ENCODE data around the gene E2F1.
A peak's percentile ranks its signal among the peaks of the same experiment; 100 is the strongest.
"Not testable (repeated sequence)": the region's sequence is repeated elsewhere in the genome, so short reads cannot be mapped to it uniquely, and the experiment has no call there.

Gene E2F1

DNA sequence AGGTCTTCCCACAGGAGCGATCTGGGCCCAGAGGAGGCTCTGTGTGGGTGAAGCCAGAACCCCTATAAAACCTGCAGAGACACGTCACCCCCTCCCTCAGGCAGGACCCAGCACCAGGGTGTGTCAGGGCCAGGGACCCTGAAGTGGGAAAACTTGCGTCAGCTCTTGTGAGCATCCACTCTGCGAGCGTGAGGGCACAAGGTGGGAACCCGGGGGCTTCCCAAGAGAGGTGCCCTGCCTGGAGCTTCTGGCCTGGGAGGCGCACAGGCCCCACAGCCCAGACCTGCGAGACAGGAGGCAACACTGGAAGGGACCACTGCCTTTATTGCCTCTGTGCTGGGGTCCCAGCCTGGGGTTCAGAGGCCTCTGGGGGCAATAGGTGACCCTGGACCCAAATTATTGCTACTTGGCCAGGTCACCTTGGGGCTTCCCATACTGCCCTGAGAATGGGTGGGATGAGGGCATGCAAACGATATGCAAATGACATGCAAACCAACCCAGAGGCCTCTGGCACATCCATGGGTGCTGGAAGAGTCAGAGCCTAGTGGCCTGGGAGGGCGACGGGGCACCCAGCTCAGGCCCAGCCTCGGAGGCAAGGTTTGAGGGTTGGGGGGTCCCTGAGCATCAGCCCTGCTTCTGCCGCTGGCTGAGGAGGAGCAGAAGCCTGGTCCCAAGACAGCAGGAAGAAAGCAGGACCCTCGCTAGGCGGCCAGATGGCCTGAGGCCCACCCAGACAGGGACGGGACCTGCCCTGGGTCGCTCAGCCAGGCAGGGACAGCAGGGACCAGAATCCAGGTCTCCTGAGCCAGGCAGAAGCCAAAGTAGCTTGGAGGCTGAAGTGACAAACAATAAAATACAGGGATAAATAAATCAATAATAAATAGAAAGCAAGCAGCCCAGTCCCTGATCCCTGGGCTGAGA, 29.1 kb downstream of the E2F1 start:
- DNase-seq, result no peak

DNA sequence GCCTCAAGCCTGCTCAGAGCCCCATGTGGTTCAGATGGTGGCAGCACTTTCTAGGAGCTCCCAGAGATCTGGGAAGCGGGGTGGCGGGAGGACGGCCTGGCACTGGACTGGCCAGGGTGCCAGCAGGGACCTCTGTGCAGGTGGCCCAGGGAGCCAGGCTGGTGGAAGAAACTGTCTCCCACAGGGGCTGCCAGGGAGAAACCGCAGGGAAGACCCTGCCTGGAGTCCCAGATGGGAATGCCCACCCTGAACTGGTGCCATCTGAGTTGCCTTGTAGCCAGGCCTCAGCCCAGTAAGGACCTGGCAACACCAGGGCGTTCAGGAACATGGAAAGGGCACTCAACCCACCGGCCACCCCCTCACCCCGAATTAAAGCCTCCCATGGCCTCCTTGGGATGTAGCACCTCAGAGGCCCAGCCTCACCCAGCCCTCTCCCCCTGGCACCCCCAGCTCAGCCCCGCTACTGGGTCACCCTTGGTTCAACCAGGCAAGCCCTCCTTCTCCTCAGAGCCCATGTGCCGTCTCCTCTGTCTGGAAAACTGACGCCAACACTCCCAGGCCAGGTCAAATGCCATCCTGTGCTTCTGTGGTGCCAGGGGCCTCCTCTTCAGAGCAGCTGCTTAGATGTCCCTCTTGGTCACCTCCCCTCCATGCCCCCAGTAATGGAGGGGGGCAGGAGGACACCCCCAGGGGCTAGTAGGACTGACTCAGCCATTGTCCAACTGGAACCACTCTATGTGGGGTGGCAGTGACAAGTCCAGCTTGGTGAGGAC, 30.0 kb downstream of the E2F1 start:
- no peak for DNase-seq

DNA sequence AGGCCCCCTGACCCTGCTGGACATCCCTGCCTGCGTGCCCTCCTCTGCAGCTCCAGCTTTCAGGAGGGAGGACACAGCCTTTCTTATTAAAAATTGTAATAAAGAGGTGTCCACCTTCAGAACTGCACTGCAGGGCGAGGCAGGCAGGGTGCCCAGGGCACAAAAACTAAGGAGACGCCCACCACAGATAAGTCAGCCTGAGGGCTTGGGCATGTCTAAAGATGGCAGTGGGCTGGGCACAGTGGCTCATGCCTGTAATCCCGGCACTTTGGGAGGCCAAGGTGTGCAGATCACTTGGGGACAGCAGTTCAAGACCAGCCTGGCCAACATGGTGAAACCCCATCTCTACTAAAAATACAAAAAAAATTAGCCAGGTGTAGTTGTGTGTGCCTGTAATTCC, 31.0 kb downstream of the E2F1 start:
- DNase-seq, result no peak

DNA sequence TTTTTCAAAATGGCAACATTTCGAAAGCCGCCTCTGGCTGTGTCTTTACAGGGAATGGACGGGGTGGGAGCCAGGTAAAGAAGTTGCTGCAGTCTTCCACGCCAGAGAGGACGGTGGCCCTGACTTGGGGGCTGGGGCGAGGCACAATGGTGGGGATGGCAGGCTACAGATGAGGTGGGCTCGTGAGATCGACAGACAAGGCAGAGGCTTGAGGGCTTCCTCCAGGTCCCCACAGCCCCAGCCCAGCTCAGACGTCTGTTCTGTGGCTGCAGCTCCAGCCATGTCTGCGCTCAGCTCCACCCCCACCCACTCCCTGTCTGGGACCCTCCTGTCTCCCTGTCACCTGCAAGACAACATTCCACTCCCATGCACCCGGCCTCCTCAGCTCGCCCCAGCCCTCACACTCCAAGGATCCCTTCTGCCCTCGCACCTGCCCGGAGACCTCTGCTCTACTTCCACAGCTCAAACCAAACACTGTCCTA, 31.5 kb downstream of the E2F1 start:
- no peak for DNase-seq

DNA sequence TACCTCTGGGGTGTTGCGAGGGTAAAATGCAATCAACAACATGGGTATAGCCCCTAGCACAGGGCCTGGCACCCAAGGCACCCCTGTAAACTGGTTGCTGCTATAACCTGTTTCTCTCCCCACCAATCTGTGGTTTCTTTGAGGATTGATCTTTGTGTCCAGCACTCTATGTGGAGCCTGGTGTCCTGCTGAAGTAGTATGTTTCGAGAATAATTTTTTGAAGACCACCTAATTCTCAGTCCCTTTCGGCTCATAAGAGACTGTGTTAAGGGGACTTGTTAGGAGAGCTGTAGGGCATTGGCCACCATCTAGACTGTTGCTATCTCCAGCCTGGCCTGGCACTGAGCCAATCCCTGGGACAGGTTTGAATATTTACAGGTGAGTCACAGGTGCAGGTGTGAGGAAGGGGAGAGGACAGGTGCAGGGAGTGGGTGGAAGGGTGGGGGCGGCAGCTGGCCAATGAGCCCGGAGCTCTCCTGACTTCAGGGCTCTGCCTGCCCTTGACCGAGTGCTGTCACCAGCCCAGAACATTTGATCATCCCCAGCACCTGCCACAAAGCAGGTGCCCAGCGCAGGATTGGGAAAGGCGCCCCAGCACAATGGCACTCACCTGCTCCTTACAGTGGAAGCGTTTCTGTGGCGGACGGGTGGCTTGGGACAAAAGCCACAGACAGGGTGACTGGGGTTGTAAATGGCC, 32.1 kb downstream of the E2F1 start:
- no peak for DNase-seq

DNA sequence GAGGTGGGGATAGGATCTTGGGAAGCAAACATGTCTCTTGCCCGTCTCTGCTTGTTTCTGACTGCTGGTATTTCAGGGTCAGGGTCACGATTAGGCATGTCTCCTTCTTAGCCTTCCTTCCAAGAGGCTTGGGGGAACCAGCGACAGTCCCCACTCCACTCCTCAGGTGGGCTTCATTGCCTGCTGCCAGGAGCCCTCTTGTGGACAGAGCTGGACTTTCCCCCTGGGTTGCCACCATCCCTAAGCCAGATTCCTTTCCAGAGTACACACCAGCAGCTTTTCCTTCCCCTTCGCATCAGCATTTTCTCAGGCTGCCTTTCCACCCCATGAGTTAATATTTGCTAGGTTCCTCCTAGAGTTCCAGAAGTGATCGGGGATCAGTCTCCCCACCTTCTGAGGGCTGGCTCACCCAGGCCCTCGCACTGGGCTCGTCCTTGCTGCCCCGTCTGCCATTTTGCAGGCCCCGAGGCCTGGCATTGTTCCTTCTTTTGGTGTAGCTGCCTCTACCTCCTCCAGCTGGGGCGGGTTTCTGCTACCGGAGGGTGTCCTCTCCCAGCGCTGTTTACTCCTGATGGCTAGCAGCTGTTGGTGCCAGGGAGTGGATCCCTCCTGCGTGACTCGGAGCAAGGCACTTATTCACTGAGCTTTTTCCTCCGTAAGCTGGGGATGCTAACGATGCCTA, 32.8 kb downstream of the E2F1 start:
- peak; percentile 26 for DNase-seq

DNA sequence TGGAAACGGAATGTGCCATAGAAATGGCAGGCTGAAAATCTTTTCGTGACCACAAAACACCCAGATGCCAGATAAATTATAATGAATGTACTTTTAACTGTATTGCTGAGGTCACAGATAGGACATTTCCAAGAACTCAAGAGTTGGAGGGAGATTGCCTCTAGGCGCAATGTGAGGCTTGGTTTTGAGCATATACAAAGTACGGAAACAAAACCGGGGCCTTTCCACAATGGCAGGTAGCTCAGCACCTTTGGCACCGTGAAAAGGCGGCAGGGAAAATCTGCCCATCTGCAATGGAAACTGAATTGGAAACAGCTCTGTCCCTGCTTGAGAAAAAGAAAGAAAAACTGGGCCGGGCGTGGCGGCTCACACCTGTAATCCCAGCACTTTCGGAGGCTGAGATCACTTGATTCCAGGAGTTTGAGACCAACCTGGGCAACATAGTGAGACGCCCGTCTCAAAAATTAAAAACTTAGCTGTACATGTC, 34.6 kb downstream of the E2F1 start:
- no peak for DNase-seq

DNA sequence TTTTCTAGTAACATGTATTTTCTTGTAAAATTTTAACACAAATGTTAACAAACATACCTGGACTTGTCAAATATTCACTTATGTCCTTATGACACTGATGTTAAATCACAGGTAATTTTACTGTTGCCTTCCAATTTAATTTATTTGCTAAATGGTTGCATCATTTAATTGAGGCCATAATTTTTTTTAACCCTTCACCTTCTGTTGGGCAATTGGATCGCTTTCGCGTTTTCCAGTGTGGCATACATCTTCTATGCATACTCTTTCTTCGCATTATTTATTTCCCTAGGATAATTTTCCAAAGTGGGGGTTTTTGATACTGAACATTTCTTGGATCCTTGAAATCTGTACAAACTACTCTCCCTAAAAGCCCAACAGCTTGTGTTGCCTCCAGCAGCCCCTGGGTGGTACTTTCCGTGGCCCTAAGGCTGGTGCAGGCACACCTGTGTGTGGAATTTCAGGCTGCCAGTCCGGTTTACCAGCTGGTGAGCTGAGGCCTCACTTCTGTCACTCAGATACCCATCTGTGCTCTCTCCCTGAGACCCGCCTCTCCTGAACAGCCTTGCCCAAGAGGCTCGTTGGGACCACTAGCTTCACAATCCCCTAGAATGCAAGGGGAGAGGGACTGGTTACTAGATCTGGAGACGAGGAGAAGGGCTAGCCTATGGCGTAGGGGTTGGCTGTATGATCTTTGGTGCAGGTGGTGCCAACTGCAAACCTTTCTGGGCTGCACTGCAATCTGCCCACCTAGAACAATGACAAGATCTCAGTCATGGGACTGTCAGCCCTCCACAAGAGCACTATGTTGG, 35.2 kb downstream of the E2F1 start:
- DNase-seq, result no peak

DNA sequence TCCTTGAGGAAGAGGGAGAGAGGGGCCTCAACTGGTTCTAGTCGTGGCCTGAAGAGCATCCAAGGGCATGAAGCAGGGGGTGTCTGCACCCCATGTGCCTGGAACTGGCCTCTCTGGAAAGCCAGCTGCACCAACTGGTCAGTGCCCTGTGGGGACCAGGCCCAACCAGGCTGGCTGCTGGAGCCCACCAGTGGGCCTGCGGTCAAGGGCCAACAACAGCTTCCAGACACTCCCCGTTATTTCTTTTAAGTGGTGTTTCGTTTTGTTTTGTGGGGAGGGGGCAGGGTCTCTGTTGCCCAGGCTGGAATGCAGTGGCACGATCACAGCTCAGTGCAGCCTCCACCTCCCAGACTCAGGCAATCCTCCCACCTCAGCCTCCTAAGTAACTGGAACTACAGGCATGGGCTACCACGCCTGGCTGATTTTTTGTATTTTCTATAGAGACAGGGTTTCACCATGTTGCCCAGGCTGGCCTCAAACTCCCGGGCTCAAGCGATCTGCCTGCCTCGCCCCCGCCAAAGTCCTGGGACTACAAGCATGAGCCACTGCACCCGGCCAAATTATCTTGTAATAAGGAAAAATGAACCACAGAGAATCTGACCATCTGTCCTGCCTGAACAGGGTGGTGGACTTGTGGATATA, 36.0 kb downstream of the E2F1 start:
- DNase-seq, result no peak

DNA sequence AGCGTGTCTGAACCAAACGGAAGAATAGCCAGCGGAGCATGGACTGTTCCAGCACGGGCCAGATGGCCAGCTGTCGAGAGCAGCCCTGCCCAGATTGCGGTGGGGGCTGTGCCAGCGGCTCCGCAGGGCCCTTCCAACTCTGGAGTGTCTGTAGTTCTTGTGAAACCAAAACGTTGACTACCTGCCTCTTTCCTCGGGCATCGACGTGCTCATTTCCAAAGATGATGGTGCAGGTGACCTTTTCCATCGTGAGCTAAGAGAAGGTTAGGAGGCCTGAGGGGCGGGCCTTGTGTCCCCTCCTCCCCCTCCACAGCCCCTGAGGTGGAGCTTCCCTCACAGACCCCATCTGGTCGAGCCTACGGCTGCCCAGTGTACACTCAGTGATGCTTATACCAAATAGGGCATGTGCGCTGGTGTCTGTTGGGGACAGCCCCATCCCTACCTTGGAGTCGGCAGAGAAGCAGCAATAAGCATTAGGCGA, 36.9 kb downstream of the E2F1 start:
- DNase-seq, result no peak

DNA sequence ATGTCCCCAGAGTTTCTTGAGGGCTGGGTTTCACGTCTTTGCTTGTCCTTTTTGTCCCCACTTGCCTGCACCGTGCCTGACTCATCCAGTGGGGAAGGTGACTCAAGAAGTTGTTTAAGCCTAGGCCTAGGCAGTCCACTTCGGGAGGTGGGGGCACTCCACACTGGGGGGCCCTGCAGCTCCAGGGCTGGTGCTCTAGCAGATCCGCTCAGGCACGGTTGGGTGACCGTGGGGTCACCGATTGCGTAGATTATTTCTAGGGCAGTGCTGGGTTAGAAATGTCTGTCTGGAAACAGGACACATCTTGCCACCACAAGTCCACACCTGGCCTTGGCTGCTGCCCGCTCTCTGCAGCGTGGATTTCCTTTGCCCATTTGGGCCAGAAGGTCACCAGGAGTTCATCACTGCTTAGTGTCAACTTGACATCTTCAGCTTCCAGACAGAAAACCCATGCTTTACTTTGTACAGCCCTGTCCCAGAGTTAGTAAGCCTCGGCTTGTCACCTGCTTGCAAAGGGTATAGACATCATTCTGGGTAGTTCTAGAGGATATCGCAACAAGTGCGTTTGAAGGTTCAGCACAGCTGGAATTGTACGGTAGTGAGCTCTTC, 37.7 kb downstream of the E2F1 start:
- DNase-seq, result no peak

DNA sequence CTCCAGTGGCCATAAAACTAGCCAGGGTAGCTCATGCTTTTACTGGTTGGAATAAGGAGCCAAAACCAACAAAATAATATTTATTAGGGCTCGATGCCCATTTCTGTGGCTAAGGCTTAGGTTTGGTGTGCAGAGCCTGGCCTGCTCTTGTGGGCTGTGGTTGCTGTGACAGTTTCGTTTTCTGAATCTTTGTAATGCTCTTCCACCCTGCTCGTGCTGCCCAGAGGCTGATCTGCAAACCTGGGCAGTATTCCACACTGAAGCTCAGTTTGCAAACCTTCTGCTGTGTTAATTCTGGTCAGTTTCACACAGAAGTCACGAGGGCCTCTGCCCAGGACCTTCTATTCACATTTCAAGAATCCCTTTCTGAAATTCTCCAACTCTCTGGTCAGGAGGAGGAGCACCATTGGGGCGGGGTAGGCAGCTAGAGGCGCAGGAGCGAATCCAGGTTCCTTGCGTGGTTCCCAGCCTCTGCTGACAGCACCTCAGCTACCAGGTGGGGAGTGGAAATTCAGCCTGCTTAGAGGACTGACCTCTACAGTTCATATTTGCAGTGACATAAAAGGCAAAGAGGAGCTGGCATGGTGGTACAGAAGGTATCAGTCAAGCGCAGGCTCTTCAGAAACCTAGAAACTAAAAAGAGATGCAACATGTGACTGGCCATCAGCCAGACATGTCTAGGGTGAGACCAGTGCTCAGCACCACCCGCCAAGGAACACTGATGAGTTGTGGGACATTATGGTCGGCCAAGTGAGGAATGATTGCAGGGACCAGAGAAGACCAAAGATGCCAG, 38.4 kb downstream of the E2F1 start:
- no peak for DNase-seq

DNA sequence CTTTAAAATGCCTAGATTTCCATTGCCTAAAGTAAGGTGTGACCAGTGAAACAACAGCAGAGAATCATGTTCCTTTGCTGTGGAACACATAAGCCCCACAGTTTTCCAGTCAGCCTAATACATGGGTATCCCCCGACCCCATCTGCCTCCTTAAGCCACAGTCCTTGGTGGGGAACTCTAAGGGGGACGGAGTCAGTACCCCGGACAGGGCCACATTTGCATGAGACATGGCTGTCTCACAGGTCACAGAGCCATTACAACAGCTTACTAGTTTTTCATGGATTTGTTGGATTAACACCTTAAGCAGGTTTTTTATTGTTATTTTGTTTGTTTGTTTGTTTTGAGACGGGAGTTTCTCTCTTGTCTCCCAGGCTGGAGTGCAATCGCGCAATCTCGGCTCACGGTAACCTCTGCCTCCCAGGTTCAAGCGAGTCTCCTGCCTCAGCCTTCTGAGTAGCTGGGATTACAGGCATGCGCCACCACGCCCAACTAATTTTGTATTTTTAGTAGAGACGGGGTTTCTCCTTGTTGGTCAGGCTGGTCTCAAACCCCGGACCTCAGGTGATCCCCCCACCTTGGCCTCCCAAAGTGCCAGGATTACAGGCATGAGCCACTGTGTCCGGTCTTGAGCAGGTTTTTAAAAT, 39.1 kb downstream of the E2F1 start:
- DNase-seq, result not testable (repeated sequence)

DNA sequence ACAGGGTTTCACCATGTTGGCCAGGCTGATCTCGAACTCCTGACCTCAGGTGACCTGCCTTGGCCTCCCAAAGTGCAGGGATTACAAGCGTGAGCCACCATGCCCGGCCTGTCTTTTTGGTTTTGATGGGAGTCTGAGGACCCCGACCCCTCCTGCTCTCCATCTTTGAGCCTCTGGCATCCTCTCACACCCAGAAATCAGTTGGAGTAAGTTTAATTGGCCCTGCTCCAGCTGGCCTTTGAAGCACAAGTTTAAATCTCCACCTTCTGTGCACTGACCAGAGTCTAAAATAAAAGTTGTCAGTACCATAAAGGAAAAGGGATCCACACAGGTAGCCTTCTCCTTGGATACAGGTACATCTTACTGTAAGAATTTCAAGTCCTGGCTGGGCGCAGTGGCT, 40.0 kb downstream of the E2F1 start:
- DNase-seq, result no peak

DNA sequence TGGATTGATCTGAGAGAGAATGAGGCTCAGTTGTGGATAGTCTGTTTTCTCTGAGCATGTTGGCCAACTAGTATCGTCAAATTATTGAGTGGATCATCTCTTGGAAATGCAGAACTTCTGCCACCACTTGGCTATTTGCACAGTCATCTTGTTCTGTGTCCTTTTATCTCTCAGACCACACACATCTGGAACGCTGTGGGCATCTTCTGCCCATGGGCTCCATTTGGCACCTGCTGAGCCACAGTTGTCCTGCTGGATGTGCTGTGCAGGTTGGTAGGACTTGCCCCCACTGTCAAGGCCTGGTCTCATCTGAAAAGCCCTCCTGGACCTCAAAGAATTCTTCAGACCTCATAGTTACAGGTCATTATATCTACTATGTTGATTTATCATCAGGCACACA, 40.8 kb downstream of the E2F1 start:
- no peak for DNase-seq

DNA sequence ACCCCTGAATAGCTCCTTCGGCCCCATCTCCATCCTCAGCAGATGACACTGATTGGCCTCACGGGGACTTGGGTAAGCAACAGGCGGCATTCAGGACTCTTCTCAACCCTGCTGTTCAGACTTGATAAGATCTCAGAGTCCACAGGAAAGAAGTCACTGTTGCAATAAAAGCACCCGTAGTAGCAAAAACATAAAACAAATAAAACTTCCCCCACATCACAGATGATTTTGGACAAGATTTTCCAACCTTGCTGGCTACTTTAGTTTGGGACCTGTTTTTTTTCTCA, 41.2 kb downstream of the E2F1 start:
- no peak for DNase-seq

DNA sequence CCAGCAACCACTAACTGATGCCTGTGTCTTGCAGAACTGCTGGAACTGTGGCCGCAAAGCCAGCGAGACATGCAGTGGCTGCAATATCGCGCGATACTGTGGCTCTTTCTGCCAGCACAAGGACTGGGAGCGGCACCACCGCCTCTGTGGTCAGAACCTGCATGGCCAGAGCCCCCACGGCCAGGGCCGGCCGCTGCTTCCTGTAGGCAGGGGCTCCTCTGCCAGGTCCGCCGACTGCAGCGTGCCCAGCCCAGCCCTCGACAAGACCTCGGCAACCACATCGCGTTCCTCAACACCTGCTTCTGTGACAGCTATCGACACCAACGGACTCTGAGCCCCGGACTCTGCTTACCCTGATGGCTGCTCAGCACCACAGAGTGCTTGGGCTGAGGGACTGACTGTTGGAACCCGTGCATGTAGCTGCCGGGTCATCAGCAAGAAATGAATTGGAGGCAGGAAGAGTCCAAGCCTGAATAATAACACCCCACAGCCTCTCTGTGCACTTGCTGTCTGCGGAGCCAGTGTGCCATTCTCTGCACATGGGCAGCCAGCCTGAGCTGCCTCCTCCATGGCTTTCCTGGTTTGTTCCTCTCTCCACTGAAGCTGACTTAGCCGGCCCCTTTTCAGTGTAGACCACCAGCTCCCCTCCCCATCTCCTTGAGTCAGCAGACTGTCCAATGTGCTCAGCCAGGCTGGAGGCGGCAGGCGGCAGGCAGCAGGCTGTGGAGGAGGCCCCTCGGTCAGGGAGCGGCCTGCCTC, 41.7 kb downstream of the E2F1 start:
- no peak for DNase-seq

DNA sequence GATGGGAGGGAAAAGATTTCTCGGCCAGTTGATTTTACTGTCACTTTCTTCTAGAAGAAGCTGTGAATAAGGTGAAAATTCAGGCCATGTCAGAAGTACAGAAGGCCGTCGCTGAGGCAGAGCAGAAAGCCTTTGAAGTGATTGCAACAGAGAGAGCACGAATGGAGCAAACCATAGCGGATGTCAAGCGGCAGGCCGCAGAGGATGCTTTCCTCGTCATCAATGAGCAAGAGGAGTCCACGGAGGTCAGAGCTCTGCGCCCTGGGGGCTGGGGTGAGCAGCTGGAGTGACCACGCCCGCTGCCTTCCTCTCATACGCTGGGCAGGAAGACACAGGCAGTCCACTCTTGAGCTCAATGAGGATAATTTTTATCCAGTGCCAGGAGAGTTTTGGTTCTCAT, 45.9 kb downstream of the E2F1 start:
- no peak for DNase-seq

DNA sequence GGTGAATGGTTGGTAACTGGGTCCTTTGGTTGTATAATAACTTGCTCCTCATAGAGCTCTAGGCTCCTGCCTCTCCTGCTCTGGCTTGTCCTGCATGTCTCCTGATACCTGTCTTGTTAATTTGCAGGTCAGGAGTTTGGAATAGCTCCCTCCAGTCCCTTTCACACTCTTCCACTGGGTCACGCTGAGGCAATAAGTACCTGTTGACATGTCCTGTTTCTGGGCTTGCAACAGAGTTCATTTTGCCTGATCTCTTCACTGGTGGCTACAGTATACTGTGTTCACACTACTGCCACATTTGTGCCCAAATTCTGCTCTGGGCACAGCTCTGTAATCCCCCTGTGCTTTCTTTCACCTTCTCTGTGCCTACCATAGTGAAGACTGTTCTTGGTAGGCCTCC, 49.4 kb downstream of the E2F1 start:
- DNase-seq, result no peak
